Measurements from ENCODE around the gene TNRC18.

TNRC18 gene

GRCh38 chr7:5381071-5381772 lies 42.4 kb downstream of the TNRC18 start:
- Histone ChIP-seq H2AFZ (ENCODE audit: low read length) (no peak overlapping the region), H3F3A (ENCODE audit: insufficient read depth, low read length) (no peaks in the 10 kb centered on the region), H3K9me3 (ENCODE audit: low read length) (no peaks in the 10 kb centered on the region), H3K4me2 (ENCODE audit: low read length) (no peak overlapping the region), H3K27me3 (ENCODE audit: insufficient read depth, low read length) (no peaks in the 10 kb centered on the region), H3K27ac (ENCODE audit: low read depth, low read length, poor library complexity, severe bottlenecking) (no peak overlapping the region), H3K4me3 (ENCODE audit: low read depth, low read length, poor library complexity, severe bottlenecking) (no peak overlapping the region), H4K20me1 (ENCODE audit: insufficient read depth, low read length) (no peaks in the 10 kb centered on the region), H3K9me2 (ENCODE audit: low read depth, low read length) (no peaks in the 10 kb centered on the region), H3K9ac (ENCODE audit: low read length) (no peak overlapping the region), H3K79me2 (ENCODE audit: insufficient read depth, low read length) (no peaks in the 10 kb centered on the region), H3K36me3 (ENCODE audit: insufficient read depth, low read length) (peaks cover 6% of the 10 kb centered on the region; the same call in 1 of the 2 replicates), H3K4me1 (ENCODE audit: insufficient read depth, low read length, severe bottlenecking) (peaks cover 10% of the 10 kb centered on the region)
- TF ChIP-seq EZH2 (IDR thresholded peaks at IDR 0.05; ENCODE audit: borderline replicate concordance, low read length) (no peak), CTCF (IDR thresholded peaks at IDR 0.05; ENCODE audit: low read length) (no peak)

- Histone ChIP-seq H2AFZ (ENCODE audit: low read length) (no peak overlapping the region), H3K9me3 (ENCODE audit: low read length) (no peaks in the 10 kb centered on the region), H4K20me1 (ENCODE audit: insufficient read depth, low read length) (no peaks in the 10 kb centered on the region), H3K4me3 (ENCODE audit: low read depth, low read length, poor library complexity, severe bottlenecking) (no peak overlapping the region), H3K27me3 (ENCODE audit: insufficient read depth, low read length) (no peaks in the 10 kb centered on the region), H3K4me1 (ENCODE audit: insufficient read depth, low read length, severe bottlenecking) (peaks cover 12% of the 10 kb centered on the region), H3K27ac (ENCODE audit: low read depth, low read length, poor library complexity, severe bottlenecking) (no peak overlapping the region), H3F3A (ENCODE audit: insufficient read depth, low read length) (no peaks in the 10 kb centered on the region), H3K9me2 (ENCODE audit: low read depth, low read length) (no peaks in the 10 kb centered on the region), H3K79me2 (ENCODE audit: insufficient read depth, low read length) (no peaks in the 10 kb centered on the region), H3K36me3 (ENCODE audit: insufficient read depth, low read length) (peaks cover 6% of the 10 kb centered on the region; the same call in 1 of the 2 replicates), H3K4me2 (ENCODE audit: low read length) (no peak overlapping the region), H3K9ac (ENCODE audit: low read length) (no peak overlapping the region)
- no peak for TF ChIP-seq EZH2 (IDR thresholded peaks at IDR 0.05; ENCODE audit: borderline replicate concordance, low read length)
- no peak for TF ChIP-seq CTCF (IDR thresholded peaks at IDR 0.05; ENCODE audit: low read length)
These were observed 43.1 kb downstream of the TNRC18 start for GRCh38 chr7:5380350-5381070.

GRCh38 chr7:5379546-5379945 lies 44.1 kb downstream of the TNRC18 start:
- H3K79me2 ChIP-seq (ENCODE audit: insufficient read depth, low read length): no peaks in the 10 kb centered on the region

More at GRCh38 chr7:5379546-5379945, 44.1 kb downstream of the TNRC18 start:
- Histone ChIP-seq H3K4me2 (ENCODE audit: low read length) (no peak overlapping the region), H3F3A (ENCODE audit: insufficient read depth, low read length) (no peaks in the 10 kb centered on the region), H3K9ac (ENCODE audit: low read length) (no peak overlapping the region), H3K4me1 (ENCODE audit: insufficient read depth, low read length, severe bottlenecking) (peaks cover 12% of the 10 kb centered on the region), H3K9me3 (ENCODE audit: low read length) (no peaks in the 10 kb centered on the region), H2AFZ (ENCODE audit: low read length) (no peak overlapping the region), H3K36me3 (ENCODE audit: insufficient read depth, low read length) (peaks cover 5% of the 10 kb centered on the region; the same call in 1 of the 2 replicates), H3K27ac (ENCODE audit: low read depth, low read length, poor library complexity, severe bottlenecking) (no peak overlapping the region), H3K9me2 (ENCODE audit: low read depth, low read length) (no peaks in the 10 kb centered on the region), H4K20me1 (ENCODE audit: insufficient read depth, low read length) (no peaks in the 10 kb centered on the region), H3K27me3 (ENCODE audit: insufficient read depth, low read length) (no peaks in the 10 kb centered on the region), H3K4me3 (ENCODE audit: low read depth, low read length, poor library complexity, severe bottlenecking) (no peak overlapping the region)
- TF ChIP-seq EZH2 (IDR thresholded peaks at IDR 0.05; ENCODE audit: borderline replicate concordance, low read length) (no peak), CTCF (IDR thresholded peaks at IDR 0.05; ENCODE audit: low read length) (no peak)
